Fibroblast of the conjunctiva (primary cell): Measurements from ENCODE around the gene HTT.

Source experiments
- DNase-seq: peaks from one replicate; pipeline ENCODE4 v3.0.0-alpha.2; 2010; ENCODE audit warnings: low read depth

The HTT gene

DNA sequence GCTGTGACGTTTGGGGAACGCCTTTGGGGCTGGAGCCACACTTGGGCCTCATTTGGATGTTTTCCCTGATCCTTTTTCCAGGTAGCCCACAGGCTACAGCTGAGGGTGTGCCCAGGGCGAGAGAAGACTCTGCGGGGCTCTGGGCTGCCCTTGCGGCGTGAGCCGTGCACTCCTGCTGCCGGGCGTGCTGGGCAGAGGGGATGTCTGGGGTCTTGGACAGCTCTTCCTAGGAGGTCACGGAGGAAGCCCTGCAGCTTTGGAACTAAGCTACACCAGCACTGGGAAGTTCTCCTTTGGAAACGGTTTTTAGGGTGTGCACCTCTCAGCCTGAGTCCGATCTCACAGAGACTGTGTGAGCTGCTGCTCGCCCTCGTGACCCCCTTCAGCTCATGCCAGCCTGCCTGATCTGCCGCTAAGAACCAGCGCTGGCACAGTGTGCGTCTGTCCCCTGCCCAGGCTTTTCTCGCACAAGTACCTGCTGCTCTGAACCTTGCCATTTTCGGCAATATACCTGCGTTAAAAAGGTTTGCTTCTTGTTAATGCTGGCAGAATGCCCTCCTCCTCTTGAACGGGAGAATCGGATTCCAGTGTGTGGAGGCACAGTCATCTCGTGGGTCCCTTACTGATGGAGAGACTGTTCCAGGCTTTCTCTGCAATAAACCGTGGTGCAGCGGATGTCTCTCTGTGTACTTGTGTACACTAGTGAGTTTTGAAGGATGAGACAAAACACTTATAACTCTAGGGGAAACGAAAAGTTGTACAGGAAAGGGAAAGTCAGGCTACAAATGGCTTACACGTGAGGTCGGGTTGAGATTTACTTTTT, 188.8 kb downstream of the HTT start:
- DNase-seq = no peak

GRCh38 chr4:3263876-3264193, 189.4 kb downstream of the HTT start:
- DNase-seq = no peak

- no peak for DNase-seq
Measured at GRCh38 chr4:3266076-3266475, 191.6 kb downstream of the HTT start.

DNA sequence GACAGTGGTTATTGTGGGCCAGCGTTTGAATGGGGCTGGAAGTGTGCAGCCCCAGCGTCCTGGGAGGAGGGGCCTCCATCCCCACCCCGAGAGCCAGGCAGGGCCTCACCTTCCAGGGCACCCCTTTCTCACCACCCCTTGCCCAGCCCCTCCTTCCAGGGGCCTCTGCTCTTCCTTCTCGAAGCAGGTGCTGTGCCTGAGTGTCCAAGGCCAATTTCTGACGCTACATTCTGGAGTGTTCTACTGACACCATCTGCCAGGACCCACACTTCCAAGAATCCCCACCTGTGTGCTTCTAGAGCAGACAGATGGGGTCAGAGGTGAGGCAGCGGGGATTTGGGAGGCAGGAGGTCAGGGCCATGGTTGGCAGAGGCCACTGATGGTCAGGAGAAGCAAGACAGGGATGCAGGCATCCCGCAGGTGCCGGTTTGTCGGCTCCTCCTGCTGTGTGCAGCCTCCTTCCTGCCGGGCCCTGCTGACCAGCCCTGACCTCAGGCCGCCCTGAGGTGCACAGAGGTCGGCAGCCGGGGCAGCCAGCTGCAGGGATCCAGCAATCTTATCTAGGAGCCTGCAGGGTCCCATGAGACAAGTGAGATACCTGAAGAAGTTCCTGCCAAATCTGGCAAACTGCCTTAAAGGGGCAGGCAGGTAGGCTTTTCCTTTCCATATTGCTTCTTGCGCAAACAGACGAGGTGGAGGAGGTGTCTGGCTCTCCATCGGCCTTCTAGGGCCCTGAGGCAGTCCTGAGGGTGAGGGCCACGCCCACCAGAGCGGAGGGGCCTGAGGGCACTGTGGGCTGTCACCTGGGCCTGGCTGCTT, 193.3 kb downstream of the HTT start:
- no peak for DNase-seq

DNA sequence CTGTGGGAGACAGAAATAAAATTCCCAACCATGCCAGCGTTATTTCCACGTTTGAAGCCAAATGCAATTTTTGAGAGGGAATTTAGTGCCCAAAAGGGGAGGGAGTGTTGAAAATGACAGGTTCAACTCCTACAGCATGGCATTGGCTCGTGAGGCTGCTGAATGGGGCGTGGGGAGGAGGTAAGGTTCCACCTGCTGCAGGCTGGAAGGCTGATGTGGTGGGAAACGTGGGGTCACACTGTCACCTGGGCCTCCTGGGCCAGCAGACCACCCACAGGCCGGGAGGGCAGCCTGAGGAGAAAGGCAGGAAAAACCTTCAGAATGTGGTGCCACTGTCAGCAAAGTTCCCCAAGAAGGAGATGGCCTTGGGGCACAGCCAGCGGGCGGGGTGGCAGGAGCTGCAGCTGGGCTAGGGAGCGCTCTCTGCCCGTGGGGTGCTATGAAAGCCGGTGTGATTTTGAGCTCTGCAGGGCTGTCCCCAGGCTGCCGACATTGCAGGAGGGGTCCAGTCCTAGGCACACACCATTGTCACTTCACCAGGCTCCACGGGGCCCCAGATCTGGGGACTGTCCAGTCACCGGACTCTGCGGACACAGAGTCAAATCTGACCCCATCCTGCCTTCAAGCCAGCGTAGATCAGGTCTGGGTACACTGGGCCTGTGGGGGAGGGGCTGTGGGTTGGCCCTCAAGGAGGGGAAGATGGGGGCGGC, 194.1 kb downstream of the HTT start:
- DNase-seq = no peak

GRCh38 chr4:3269105-3269927, 194.8 kb downstream of the HTT start:
- DNase-seq = no peak

DNA sequence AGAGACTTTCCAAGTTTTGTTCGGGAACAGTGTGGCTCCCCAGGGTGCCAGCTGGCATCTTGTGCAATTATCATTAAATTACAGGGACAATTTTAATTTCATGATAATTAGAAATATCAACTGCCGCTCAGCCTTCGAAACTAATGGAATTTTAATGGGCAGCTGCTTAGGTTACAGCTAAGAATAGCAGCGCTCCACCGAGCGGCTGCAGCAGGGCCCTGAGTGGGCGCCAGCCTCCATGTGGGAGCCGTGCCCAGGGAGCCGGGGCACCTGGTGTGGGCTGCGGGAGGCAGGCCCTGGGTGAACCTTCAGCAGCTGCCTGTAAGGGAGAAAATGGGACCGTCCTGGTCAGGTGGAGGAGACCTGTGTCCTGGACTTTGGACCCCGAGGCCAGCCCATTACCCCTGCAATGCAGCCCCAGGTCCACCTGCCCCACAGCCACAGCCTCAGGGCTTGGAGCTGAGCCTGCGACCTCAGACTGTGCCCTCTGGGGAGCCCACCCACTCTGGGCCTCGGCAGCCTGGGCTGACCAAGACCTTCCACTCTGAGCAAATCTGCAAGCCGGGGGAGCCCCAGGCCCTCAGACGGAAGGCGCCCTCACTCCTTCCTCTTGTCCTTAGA, 195.6 kb downstream of the HTT start:
- no peak for DNase-seq

GRCh38 chr4:3271131-3271530, 196.7 kb downstream of the HTT start:
- DNase-seq = no peak

GRCh38 chr4:3276986-3277385, 202.5 kb downstream of the HTT start:
- DNase-seq = no peak

GRCh38 chr4:3280466-3280865, 206.0 kb downstream of the HTT start:
- no peak for DNase-seq

- DNase-seq = no peak
Measured at GRCh38 chr4:3283483-3283882, 209.0 kb downstream of the HTT start.

GRCh38 chr4:3283916-3284315, 209.4 kb downstream of the HTT start:
- DNase-seq = no peak

DNA sequence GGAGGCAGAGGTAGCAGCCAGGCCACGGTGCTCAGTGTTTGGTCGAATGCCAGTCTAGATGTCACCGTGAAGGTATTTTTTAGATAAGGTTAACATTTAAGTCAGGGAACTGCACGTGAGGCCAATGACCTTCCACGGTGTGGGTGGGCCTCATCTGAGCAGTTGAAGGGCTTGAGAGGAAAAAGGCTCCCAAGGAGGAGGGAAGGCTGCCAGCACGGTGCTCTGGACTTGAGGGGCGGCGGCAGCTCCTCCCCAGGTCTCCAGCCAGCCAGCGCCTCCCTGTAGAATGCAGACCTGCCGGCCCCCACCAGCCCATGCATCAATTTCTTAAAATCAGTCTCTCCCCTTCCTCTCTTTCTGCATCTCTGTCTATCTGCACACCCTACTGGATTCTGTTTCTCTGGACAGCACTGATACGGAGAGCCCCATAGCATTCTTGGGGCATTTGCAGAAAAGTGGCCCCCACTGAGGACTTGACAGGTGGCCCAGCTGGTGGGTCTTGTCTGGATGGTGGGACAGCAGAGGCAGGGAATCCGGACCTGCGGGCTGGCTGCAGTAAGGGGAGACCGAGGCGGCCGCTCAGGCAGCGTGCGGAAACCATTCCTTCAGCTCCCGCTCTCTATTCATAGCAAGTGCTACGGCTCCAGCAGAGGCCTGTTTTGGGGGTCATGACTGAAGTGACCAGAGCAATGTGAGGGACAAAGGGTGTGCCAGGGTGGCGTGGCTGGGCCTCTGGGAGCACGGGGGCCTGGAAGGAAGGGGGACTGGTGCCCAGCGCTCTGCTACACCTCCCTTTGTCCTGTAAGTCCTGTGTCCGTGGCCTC, 210.5 kb downstream of the HTT start:
- no peak for DNase-seq

- peak; percentile 24 for DNase-seq
Measured at GRCh38 chr4:3285558-3286334, 211.3 kb downstream of the HTT start.

DNA sequence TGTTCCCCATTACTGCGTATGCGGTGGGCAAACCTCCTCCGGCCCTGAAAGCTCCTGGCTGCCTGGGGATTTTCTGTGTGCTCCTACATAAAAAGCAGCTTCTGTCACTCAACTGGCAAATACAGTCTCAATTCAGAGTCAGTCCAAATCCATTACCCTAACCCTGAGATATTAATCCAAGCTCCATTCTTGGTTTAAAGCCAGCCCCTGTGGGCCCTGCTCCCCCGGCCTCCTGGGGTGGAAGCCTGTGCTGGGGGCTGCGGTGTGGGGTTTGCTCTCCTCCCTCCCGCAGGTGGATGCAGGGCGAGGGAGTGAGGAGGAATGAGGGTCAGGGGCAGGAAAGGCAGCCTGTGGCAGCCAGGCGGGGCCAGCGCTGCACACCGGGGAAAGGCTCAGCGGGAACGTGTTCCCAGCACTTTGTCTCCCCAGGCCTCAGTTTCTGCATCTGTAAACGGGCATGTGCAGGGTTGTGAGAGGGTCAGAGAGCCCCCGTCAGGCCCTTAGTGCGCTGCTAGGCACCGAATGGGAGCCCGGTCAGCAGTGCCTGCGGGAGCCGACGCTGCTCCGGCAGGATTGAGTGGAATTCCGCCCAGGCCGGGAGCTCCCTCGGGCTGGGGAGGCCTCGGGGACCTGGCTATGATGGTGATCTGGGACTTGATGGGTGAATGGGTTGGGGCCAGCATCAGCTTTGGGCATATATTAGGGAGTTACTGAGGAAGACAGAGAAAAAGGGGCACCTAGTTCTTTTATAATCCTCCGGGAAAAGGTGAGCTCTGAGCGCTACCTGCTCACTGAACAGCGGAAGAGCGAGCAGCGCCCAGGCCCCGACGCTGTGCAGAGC, 212.1 kb downstream of the HTT start:
- DNase-seq = no peak

DNA sequence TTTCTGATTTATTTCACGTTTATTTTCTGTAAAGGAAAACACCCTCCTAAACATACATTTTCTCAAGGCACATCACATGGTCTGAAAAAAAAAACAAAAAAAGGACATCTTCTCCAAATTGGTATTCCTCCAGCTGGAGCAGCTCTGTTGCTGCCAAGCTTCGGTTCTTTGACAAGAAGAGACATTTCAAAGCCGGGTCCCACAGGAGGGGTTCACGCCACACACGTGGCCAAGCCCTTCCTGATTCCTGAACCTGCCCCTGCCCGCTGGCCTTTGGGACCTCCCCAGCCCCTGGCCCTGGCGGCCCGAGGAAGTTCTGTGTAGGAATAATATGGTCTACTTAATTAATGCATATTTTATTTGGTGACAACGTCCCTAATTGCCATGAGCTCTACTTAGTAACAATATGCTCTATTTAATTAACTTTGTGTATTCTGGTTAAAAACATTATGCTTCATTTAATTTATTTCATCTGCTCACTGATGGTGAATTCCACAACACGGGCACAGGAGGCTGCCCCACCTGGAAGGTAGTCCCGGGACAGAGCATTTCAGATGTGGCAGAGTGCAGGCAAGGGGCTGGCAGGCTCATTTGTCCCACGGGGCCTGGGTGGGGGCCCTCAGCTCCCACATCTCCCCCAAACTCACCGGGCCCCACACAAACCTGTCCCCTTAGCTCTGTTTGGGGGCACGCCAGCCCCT, 212.9 kb downstream of the HTT start:
- DNase-seq = no peak

DNA sequence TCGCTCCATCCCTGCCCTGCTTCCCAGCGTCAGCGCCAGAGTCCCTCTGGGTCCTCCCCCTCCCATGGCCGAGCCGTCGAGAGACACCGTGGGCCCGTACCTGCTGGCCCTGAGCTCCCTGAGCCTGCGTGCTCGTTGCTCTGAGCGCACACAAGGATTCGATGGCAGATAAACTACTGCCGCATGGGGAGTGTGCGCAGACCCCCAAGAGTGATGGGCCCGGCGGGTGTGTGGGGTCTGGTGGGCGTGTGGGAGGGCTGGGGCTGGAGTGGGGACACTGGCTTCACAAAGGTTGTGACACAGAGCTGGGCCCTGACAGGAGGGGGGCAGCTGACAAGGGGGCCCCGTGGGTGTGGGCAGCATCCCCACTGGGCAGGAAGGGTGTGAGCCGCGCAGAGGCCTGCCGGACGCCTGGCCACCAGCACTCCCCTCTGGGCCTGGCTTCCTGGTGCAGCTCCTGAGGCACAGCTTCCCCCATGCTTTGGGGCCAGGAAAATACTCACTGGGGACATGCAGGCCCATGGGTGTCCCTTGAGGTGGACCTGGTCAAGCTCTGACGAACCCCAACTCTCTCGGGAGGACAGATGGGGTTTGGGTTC, 213.6 kb downstream of the HTT start:
- DNase-seq = no peak

DNA sequence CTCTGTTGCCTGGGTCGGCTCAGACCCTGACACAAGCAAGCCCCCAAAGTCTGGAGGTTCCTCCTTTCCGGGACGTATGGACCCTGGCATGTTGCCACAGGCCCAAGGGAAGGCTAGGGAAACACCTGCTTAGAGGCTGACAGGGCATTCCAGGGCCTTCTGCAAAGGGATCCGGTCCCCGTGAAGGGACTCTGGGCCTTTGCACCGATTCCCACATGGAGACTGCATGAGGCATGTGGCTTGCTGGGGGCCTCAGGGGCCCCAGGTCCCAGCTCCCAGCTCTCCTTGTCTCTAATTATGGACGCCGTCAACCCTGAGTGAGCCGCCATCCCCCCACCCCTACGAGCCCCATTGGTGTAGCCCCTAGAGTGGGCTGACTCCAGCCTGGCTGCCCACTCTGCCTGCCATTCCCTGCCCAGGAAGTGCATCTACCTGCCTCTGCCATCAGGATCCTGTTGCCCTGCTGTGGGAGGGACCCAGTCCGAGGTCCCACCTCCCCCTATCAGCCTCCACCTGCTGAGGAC, 214.2 kb downstream of the HTT start:
- no peak for DNase-seq
